ENCODE data around the gene EFNA3.

DNA sequence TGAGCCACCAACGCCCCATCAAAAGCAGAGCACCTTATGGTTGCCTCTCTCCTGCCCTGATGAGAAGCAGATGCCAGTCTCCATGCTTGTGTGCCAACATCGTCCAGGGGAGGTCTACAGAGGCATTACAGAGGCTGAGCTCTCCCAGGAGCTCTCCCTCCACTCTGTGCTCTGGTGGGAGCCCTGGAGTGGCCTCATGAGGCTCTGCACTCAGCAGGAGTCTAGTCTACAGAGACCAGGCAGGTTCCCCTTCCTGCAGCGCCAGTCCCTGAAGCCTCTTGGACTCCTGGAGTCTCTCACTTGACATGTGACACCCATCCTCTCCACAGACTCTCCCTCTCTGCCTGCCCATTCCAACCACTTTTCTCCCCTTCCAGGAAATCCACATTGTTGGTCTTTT is 41.6 kb upstream of the EFNA3 start:
- no peak for TF ChIP-seq POLR2A (IDR thresholded peaks at IDR 0.05)
- TF ChIP-seq, protein P1, sequence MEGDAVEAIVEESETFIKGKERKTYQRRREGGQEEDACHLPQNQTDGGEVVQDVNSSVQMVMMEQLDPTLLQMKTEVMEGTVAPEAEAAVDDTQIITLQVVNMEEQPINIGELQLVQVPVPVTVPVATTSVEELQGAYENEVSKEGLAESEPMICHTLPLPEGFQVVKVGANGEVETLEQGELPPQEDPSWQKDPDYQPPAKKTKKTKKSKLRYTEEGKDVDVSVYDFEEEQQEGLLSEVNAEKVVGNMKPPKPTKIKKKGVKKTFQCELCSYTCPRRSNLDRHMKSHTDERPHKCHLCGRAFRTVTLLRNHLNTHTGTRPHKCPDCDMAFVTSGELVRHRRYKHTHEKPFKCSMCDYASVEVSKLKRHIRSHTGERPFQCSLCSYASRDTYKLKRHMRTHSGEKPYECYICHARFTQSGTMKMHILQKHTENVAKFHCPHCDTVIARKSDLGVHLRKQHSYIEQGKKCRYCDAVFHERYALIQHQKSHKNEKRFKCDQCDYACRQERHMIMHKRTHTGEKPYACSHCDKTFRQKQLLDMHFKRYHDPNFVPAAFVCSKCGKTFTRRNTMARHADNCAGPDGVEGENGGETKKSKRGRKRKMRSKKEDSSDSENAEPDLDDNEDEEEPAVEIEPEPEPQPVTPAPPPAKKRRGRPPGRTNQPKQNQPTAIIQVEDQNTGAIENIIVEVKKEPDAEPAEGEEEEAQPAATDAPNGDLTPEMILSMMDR (IDR thresholded peaks at IDR 0.05) = no peak
